ENCODE data around the gene AARSD1.

DNA sequence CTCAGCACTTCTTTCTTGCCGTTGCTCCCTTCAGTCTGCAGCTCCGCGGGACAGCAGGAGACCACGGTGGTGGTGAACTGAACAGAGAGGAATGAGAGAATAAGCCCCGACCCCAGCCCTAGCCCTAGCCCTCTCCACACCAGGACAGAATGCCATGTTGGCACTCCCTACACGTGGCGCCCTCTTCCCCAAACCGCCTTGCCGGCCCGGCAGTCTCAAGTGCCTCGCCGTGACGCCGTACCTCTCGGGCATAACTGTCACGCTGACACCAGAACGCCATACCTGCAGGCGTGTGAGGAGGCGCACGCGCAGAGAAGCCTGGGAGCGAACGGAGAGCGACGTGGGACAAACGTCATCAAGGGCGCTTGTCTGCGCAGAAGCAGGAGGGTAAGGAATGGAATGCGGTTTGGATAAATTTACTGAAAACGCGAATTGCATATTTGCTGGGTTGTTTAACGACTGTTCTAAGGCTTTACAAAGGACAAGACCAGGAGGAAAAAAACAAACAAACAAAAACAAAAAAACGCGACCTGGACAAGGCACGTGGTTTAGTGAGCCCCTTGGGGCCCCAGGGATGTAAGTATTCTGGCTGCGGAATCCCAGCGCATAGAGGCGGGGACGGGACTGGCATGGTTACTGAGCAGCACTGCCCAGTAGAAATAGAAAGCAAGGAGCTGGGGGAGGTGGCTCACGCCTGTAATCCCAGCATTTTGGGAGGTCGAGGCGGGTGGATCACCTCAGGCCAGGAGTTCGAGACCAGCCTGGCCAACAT, at the start of gene AARSD1:
- TF ChIP-seq EZH2 (IDR thresholded peaks at IDR 0.05; ENCODE audit: borderline replicate concordance, insufficient read depth, low read depth, low read length, poor library complexity, severe bottlenecking): no peak
- TF ChIP-seq, protein P1, sequence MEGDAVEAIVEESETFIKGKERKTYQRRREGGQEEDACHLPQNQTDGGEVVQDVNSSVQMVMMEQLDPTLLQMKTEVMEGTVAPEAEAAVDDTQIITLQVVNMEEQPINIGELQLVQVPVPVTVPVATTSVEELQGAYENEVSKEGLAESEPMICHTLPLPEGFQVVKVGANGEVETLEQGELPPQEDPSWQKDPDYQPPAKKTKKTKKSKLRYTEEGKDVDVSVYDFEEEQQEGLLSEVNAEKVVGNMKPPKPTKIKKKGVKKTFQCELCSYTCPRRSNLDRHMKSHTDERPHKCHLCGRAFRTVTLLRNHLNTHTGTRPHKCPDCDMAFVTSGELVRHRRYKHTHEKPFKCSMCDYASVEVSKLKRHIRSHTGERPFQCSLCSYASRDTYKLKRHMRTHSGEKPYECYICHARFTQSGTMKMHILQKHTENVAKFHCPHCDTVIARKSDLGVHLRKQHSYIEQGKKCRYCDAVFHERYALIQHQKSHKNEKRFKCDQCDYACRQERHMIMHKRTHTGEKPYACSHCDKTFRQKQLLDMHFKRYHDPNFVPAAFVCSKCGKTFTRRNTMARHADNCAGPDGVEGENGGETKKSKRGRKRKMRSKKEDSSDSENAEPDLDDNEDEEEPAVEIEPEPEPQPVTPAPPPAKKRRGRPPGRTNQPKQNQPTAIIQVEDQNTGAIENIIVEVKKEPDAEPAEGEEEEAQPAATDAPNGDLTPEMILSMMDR (IDR thresholded peaks at IDR 0.05): no peak

Measured in B cell (primary cell).